Fibroblast of skin of abdomen (primary cell): Measurements from ENCODE around the gene ARPC5L. TPM values are rescaled to one million over a fixed set of nuclear protein-coding genes. Genes with fewer than 3 reads are reported as not detected.
A peak's percentile ranks its signal among the peaks of the same experiment; 100 is the strongest.
"Not testable (repeated sequence)": the region's sequence is repeated elsewhere in the genome, so short reads cannot be mapped to it uniquely, and the experiment has no call there.

Source experiments
- DNase-seq: peaks from one replicate; pipeline ENCODE4 v3.0.0-alpha.2; 2013
- polyA plus RNA-seq, 2 experiments: library from polyadenylated mRNA; unstranded; fragments of 120-200 nt; gene quantifications; one replicate each; pipeline ENCODE4 v1.2.1, GENCODE V29; 2013; ENCODE audit not compliant: insufficient read length in 2 of 2

ARPC5L gene
- polyA plus RNA-seq (2013, experiment 1 of 2; ENCODE audit: insufficient read length): 44.5 TPM
- 44.4 TPM for polyA plus RNA-seq (2013, experiment 2 of 2; ENCODE audit: insufficient read length)

DNA sequence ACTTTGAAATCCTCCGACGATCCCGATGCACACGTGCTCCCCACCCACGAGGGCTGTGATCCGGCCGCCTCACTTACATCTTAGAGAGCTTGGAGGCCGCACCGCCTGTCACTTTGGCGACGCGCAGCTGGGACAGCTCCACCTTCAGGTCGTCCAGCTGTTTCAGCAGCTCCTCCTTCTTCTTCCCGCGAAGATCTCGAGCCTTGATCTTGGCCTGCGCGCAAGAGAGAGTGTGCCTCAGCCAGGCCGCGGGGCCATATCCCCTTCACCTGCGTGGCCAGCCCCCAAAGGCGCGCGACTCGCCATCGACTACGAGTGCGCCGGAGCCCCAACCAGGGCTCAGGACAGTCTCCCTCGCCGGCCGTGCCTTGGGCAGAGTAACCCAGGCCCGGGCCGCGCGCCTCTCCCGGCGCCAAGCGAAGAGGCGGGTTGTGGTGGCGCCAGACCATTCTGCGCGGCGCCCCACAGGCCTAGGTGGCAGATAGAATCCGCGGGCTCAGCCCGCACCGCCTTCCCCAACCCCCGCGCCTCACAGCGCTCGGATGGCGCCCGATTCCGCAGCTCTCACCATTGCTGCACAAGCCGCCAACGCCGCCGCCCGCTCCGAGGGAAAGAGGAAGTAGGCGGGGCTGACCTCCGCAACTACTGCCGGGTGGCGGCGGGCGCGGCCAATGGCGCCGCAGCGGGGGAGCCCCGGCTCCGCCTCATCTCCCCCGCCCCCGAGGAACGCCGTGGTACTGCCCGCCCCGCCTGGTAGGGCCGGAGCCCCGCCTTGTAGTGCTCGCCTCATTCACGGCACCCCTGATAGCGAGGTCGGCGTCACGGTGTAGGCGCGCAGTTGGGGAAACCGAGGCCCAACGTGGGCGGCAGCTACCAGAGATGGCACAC is at the start of gene ARPC5L, which contains the start of gene RPL35:
Gene ARPC5L, plus strand, starts transcription at position 789 of the 888 bp plus-strand sequence. CDS start 7,161 bp downstream, outside the sequence.
Gene RPL35, minus strand, starts transcription at position 616 of the 888 bp plus-strand sequence. Its CDS starts 45 bp downstream, at position 571.
- DNase-seq: peak; percentile 94

DNA sequence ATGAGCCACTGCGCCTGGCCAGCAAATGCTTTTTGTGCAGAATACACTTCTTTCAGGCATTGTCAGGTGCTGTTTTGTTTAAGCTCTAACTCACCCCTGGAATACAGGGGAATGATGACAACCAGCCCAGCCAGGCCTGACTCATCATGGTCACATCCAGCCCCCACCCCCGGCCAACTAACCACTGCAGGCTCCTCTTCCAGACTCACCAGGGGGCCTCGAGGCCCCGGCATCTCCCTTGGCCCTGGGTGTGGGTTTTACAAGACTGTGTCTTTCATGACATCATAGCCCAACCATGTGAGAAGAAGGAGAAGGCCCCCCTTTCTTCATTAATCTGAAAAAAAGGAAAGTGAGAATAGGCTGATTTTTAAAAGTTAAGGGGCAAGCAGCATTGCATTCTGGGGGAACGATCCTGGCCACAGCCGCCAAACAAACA is 49.5 kb upstream of the ARPC5L start:
- peak; percentile 99 for DNase-seq

DNA sequence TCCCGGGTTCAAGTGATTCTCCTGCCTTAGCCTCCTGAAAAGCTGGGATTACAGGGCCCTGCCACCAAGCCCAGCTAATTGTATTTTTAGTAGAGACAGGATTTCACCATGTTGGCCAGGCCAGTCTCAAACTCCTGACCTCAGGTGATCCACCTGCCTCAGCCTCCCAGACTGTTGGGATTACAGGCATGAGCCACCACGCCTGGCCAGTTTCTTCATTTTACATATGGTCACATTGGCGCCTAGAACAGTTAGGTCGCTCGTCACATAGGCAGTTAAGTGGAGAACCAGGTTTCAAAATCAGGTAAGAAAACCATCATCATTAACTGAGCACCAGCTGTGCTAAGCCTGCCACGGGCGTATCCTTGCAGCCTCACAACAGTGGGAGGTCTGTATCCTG is 48.9 kb upstream of the ARPC5L start:
- DNase-seq: no peak

DNA sequence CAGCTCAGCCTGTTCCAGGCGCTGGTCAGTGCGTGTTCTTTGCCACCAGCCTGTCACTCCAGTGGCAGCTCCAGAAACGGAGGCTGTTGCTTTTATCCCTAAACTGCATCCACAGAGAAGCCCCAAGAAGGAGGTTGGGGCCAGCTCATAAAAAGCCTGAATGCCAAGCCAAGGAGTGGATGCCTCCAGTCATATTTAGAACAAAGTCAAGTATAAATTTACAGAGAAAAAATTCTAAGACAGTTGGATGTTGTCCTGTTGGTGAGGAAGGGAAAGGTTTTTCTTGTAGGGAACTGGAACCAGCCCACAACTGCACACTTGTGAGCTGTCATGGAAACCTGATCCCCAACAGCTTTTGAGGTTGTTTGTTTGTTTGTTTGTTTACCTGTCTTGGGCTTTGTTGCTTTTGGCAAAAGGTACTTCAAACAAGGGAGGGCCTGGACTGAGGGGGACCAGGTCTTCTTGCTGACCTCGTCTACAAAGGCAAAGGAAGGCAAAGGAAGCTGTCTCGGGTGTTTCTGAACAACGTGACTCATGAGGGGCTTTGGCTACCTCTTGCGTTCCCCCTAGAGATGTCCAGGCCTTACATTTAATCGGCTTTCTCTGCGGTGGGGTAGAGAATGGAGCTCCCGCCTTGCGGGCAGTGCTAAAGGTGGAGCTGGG is 48.3 kb upstream of the ARPC5L start:
- DNase-seq: no peak

DNA sequence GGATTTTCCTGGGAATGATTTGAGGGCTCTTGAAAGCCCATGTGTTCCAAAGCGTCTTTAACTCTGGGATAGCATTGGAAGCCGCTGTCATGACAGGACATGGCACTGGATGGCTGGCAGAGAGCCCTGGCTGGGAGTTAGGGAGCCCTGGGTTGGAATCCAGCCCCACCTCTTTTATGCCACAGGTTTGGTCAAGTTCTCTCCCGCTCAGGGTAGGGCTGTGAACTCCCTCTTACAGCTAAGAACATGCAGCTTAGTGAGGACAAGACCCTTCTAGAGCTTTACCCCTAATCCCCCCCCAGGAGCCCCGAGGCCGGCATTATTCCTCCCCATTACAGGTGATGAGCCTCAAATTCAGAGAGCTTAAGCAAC is 47.8 kb upstream of the ARPC5L start:
- no peak for DNase-seq

DNA sequence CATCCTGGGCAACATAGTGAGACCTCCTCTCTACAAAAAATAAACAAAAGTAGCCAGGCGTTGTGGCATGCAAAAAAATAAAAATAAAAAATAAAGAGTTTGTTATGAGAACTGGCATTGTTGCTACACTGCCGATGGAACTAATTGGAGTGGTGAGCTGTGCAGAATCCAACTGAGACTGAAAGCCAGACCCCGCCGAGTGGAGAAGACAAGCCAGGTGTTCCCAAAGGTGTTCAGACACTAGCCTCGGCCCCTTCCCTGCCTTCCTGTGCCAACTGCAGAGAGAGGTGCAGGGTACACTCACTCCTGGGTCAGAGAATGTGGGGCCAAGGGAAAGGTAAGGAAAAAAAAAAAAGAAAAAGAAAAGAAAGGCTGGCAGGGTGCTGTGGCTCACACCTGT is 46.3 kb upstream of the ARPC5L start:
- DNase-seq: no peak

DNA sequence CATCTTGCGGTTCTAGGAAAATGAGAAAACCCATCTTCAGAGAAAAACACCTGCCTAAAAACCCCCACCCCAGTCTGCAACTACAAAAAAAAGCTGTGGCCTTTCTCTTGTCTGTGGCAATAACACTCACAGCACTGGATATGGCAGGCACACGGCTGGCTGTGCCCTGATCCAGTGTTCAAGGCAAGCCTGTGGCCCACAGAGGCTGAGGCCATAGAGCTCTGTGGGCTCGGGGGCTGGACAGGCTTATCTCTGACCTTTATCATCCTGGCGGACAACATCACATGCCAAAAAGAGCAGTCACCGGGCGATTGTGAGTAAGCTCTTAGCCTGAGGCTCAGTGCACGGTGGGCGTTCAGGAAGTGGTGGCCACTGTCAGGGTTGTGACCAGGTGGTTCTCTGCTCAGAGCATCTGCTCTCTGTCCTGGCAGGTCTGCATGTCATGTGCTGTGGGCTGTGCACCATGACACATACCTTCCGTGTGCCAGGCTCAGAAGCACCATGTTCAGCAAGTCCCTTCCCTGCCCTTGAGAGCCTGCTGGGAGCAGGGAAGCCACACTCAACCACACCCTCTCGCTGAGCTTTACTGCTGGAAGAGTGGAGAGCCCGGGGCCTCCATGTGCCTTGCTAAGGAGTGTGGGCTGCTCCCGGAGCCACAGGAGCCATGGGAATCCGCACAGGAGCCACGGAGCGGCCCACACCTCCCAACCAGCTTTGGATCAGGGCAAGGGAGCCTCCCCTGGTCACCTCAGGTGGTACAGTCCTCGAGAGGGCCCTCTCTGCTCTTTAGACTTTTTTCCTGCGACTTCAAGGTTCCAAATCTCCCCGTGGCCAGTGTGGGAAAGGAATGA is 43.3 kb upstream of the ARPC5L start:
- DNase-seq: no peak

DNA sequence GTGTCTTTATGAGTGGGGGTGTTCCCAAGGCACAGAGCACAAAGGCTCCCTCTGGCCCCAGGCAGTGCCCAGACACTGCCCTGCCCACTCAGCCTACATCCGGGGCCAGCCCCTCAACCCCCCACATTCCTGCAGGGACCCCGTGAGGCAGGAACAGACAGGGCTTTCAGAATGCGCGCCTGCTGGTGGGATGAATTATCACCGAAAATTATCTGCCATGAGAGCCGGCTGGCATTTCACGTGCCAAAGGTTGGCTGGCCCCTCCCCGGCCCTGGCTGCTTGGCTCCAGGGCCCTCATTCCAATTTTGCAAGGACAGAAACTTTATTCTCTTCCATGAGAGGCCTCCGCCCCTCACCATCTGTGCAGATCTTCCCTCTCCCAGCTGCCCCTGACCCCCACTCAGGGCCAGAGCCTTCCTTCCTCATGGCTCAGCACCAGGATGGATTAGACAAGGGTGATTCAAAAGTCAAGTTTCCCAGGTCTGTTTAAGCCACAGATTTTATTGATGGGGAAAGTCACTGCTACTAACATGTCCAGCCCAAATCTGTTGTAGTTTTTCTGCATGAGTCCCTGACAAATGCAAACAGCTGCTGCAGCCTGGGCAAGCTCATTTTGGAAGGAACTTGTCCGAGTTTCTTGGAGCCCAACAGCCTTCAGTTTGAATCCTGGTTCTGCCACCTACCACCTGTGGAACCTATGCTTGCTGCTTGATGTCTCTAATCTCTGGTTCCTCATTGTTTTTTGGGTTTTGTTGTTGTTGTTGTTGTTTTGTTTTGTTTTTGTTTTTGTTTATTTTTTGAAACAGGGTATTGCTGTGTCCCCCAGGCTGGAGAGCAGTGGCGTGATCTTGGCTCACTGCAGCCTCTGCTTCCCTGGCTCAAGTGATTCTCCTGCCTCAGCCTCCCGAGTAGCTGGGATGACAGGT is 41.0 kb upstream of the ARPC5L start:
- DNase-seq: no peak

DNA sequence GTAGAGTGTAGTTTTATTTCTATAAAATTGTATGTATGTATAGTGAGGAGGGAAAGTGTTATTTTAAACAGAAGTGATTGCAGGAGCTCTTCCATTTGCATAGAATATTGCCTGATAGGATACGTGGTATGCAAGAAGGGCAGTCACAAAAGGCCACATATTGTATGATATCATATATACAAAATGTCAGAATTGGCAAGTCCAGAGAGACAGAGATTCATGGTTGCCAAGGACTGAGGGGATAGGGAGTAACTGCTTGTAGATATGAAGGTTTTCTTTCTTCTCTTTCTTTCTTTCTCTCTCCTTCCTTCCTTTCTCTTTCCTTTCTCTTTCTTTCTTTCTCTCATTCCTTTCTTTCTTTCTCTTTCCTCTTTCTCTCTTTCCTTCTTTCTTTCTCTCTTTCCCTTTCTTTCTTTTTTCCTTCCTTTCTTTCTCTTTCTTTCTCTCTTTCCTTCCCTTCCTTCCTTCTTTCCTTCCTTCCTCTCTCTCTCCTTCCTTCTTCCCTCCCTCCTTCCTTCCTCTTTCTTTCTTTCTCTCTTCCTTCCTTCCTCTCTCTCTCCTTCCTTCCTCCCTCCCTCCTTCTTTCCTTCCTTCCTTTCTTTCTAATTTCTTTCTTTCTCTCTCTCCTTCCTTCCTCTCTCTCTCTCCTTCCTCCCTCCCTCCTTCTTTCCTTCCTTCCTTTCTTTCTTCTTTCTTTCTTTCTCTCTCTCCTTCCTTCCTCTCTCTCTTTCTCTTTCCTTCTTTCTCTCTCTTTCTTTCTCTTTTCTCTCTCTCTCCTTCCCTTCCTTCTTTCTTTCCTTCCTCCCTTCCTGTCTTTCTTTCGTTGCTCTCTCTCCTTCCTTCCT is 33.2 kb upstream of the ARPC5L start:
- DNase-seq: no peak

DNA sequence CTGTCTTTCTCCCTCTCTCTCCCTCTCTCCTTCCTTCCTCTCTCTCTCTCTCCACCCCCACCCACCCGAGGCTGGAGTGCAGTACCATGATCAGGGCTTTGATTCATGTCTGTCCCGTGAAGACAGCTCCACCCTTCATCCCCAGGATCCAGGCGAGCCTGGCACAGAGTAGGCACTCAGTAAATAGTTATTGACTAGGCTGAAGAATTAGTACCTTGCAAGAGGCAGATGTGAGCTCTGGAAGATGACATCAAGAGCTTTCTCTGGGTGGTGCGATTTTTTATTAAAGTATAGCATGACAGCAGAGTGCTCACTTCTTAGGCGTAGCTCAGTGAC is 32.6 kb upstream of the ARPC5L start:
- no peak for DNase-seq

DNA sequence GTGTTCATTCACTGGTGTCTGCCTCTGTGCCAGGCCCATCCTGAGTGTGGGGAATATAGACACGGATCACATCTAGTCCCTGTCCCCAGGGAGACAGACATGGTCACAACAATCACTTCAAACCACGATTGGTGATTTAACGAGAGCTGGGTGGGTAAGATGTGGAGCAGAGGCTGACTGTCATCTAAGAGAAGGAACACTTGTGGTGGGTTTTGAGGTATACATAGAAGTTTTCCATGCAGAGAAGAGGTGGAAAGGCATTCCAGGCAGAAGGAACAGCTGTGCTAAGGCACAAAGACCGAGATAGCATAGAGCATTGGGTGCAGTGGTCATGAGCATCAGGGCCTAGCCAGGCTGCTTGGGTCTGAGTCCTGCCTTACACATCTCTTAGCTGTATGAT is 31.3 kb upstream of the ARPC5L start:
- no peak for DNase-seq

DNA sequence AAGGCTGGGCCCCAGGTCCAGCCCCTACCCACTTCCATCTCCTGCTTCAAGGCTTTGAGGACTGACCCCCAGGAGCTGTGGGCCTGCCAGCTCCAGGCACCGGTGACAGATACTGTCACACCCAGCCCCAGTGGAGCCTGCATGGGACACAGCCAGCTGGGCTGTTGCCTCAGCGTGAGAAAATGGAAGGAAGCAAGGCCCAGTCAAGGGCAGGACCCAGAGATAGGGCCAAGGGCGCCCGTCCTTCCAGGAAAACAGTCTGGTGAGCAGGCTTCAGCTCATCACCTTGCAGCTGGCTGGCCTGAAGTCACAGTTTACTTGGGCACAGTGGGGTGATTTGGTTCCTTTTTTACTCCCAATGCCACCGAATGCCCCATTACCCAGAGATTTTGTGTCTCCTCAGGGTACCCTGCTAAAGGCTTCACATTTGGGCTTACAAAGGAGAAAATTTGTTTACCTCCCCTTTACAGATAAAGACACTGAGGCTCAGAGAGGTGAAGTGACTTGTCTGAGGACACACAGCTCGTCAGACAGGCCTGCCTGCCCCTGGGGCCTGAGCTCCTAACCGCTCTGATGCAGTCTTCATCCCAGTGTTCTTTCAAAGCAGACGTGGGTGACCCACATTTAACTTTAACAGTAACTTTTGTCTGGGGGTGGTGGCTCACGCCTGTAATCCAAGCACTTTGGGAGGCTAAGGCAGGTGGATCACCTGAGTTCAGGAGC is 30.1 kb upstream of the ARPC5L start:
- no peak for DNase-seq

DNA sequence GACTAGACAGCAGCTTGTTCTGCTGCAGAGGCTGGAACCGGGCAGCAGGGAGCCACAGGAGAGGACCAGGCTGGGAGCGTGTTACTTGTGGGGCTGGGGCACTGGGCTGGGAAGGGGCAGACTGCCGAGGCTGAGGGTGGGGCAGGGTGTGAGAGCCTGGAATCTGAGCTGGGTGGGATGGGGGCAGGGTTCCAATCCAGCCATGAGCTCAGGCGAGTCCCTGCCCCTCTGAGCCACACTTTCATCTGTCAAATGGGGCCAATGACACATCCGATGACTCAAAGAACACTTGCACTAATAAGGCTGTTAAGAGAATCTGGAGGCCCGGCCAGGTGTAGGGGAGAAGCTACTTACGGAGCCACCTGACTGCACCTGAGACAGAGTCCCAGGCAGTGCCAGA is 27.3 kb upstream of the ARPC5L start:
- peak; percentile 58 for DNase-seq

DNA sequence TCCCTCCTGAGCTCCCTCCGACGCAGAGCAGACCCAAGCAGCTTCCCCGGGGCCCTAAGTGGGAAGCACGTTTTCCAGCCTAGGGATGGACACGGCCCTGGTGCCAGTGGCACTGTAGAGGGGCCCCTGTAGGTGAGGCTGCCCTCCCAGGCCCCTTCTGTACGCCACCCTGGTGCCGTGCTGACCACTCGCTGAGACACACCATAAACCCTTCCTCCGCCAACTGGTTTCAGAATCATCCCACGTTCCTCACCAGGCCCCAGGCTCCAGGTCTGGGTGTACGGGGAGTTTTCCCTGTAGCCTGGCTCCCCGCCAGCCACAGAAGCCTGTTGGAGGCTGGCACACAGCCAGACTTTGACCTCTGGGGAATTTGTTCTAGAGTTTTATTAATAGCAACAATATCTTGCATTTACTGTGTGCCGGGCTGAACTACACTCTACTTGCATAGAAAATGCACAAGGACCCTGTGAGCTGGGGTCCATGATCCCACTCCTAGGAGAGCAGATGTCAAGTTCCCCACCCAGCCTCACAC is 26.8 kb upstream of the ARPC5L start:
- peak; percentile 80 for DNase-seq

DNA sequence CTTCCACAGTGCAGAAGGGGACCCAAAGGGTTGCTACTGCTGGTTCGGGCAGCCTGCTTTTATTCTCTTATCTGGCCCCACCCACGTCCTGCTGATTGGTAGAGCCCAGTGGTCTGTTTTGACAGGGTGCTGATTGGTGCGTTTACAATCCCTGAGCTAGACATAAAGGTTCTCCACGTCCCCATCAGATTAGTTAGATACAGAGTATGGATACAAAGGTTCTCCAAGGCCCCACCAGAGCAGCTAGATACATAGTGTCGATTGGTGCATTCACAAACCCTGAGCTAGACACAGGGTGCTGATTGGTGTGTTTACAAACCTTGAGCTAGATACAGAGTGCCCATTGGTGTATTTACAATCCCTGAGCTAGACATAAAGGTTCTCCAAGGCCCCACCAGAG is 23.8 kb upstream of the ARPC5L start:
- not testable (repeated sequence) for DNase-seq

DNA sequence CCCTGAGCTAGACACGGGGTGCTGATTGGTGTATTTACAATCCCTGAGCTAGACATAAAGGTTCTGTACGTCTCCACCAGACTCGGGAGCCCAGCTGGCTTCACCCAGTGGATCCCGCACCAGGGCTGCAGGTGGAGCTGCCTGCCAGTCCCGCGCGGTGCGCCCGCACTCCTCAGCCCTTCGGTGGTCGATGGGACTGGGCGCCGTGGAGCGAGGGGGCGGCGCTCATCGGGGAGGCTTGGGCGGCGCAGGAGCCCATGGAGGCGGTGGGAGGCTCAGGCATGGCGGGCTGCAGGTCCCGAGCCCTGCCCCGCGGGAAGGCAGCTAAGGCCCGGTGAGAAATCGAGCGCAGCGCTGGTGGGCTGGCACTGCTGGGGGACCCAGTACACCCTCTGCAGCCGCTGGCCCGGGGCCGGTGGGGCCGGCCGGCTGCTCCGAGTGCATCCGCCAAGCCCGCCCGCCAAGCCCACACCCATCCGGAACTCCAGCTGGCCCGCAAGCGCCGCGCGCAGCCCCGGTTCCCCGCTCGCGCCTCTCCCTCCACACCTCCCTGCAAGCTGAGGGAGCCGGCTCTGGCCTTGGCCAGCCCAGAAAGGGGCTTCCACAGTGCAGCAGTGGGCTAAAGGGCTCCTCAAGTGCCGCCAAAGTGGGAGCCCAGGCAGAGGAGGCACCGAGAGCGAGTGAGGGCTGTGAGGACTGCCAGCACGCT is 23.2 kb upstream of the ARPC5L start:
- not testable (repeated sequence) for DNase-seq

DNA sequence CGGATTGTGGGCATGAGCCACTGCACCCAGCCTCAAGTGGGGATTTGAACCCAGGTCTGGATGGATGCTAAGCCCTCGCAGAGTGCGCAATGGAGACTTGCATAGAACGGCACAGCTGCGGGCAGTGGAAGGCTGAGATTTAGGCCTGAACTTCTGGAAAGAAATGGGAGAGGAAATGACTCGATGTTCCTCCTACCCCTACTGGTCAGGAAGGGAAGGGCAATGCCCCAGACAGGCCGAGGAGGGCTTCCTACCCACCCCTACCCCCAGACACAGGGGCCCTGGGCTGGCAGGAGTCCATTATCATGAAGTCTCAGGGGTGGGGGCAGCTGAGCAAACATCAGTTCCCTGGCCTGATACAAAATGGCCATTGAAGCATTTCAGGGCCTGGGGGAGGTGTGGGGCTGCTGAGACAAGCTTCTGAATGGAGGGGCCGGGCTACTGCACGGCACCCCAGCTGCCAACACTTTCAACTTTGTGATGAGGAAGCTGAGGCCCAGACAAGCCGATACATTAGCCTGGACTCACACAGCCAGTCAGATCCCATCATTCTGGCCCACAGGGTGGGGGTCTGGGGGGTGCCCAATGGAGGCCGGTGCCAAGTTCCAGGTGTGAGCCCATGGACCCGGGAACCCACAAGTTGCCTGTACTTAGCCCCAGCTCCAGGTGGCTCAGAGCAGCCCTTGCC is 22.2 kb upstream of the ARPC5L start:
- peak; percentile 28 for DNase-seq

DNA sequence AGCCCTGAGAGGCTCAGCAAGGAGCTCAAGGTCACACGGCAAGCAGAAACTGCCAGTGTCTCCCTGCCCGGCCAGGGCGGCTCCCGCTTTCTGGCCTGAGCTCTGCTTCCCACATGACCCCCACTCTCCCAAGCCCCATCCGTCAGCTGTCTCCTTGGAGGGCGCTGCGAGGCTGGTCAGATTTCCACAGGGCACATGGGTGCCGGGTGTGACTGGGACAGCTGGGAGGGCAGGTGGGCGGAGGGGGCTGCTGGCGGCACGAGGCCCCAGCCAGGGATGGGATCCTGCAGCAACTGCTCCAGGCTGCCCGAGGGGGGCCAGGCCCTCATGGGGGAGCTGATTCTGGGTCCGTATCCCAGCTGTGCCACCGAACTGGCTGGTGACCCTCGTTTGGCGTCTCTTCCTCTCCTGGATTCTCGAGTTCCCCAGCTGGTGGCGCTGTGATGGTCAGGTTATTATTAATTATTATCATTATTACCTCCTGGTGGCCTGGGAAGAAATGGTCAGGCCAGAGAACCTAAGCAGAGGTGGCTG is 21.6 kb upstream of the ARPC5L start:
- DNase-seq: no peak
